Measurements from ENCODE around the gene PSG6.
"Not testable (repeated sequence)": the region's sequence is repeated elsewhere in the genome, so short reads cannot be mapped to it uniquely, and the experiment has no call there.

PSG6 gene

GRCh38 chr19:42930214-42930613, 12.5 kb upstream of the PSG6 start:
- not testable (repeated sequence) for H3K36me3 ChIP-seq (ENCODE audit: insufficient read depth, low read length); H3K27me3 ChIP-seq (ENCODE audit: insufficient read depth, low read length); H3K27ac ChIP-seq (ENCODE audit: low read depth, low read length); H3K79me2 ChIP-seq (ENCODE audit: control insufficient read depth, insufficient read depth, low read length, unreplicated experiment); H3K4me3 ChIP-seq (ENCODE audit: low read depth, low read length); H2AFZ ChIP-seq (ENCODE audit: low read length, unreplicated experiment)
- peaks cover 23% of the 10 kb centered on the region for H3K4me1 ChIP-seq (ENCODE audit: control insufficient read depth, insufficient read depth, low read length, unreplicated experiment)

GRCh38 chr19:42928896-42929295, 11.2 kb upstream of the PSG6 start:
- Histone ChIP-seq H3K79me2 (ENCODE audit: control insufficient read depth, insufficient read depth, low read length, unreplicated experiment) (no peaks in the 10 kb centered on the region), H3K4me3 (ENCODE audit: low read depth, low read length) (no peak overlapping the region), H3K36me3 (ENCODE audit: insufficient read depth, low read length) (no peaks in the 10 kb centered on the region), H3K27me3 (ENCODE audit: insufficient read depth, low read length) (no peaks in the 10 kb centered on the region), H3K27ac (ENCODE audit: low read depth, low read length) (no peak overlapping the region), H2AFZ (ENCODE audit: low read length, unreplicated experiment) (no peak overlapping the region), H3K4me1 (ENCODE audit: control insufficient read depth, insufficient read depth, low read length, unreplicated experiment) (peaks cover 19% of the 10 kb centered on the region)

GRCh38 chr19:42926781-42927180, 9.1 kb upstream of the PSG6 start:
- Histone ChIP-seq H3K4me1 (ENCODE audit: control insufficient read depth, insufficient read depth, low read length, unreplicated experiment) (peaks cover 2% of the 10 kb centered on the region), H3K79me2 (ENCODE audit: control insufficient read depth, insufficient read depth, low read length, unreplicated experiment) (no peaks in the 10 kb centered on the region), H3K4me3 (ENCODE audit: low read depth, low read length) (no peak overlapping the region)

GRCh38 chr19:42923106-42923505, 5.4 kb upstream of the PSG6 start:
- not testable (repeated sequence) for H3K4me1 ChIP-seq (ENCODE audit: control insufficient read depth, insufficient read depth, low read length, unreplicated experiment); H3K36me3 ChIP-seq (ENCODE audit: insufficient read depth, low read length); H2AFZ ChIP-seq (ENCODE audit: low read length, unreplicated experiment); H3K79me2 ChIP-seq (ENCODE audit: control insufficient read depth, insufficient read depth, low read length, unreplicated experiment); H3K4me3 ChIP-seq (ENCODE audit: low read depth, low read length); H3K27ac ChIP-seq (ENCODE audit: low read depth, low read length); H3K27me3 ChIP-seq (ENCODE audit: insufficient read depth, low read length)

More at GRCh38 chr19:42926781-42927180, 9.1 kb upstream of the PSG6 start:
- no peaks in the 10 kb centered on the region for H3K27me3 ChIP-seq (ENCODE audit: insufficient read depth, low read length)
- no peak overlapping the region for H3K27ac ChIP-seq (ENCODE audit: low read depth, low read length)
- no peaks in the 10 kb centered on the region for H3K36me3 ChIP-seq (ENCODE audit: insufficient read depth, low read length)
- no peak overlapping the region for H2AFZ ChIP-seq (ENCODE audit: low read length, unreplicated experiment)

GRCh38 chr19:42920971-42921370, 3.3 kb upstream of the PSG6 start:
- not testable (repeated sequence) for H3K36me3 ChIP-seq (ENCODE audit: insufficient read depth, low read length); H3K79me2 ChIP-seq (ENCODE audit: control insufficient read depth, insufficient read depth, low read length, unreplicated experiment); H3K4me3 ChIP-seq (ENCODE audit: low read depth, low read length); H2AFZ ChIP-seq (ENCODE audit: low read length, unreplicated experiment); H3K27ac ChIP-seq (ENCODE audit: low read depth, low read length); H3K27me3 ChIP-seq (ENCODE audit: insufficient read depth, low read length); H3K4me1 ChIP-seq (ENCODE audit: control insufficient read depth, insufficient read depth, low read length, unreplicated experiment)

GRCh38 chr19:42919757-42920079, 2.0 kb upstream of the PSG6 start:
- Histone ChIP-seq H3K79me2 (ENCODE audit: control insufficient read depth, insufficient read depth, low read length, unreplicated experiment) (no peaks in the 10 kb centered on the region), H3K4me3 (ENCODE audit: low read depth, low read length) (no peak overlapping the region), H2AFZ (ENCODE audit: low read length, unreplicated experiment) (no peak overlapping the region), H3K36me3 (ENCODE audit: insufficient read depth, low read length) (no peaks in the 10 kb centered on the region), H3K27ac (ENCODE audit: low read depth, low read length) (no peak overlapping the region), H3K27me3 (ENCODE audit: insufficient read depth, low read length) (no peaks in the 10 kb centered on the region), H3K4me1 (ENCODE audit: control insufficient read depth, insufficient read depth, low read length, unreplicated experiment) (no peaks in the 10 kb centered on the region)

GRCh38 chr19:42919070-42919756, 1.5 kb upstream of the PSG6 start:
- H3K79me2 ChIP-seq (ENCODE audit: control insufficient read depth, insufficient read depth, low read length, unreplicated experiment); H3K36me3 ChIP-seq (ENCODE audit: insufficient read depth, low read length); H2AFZ ChIP-seq (ENCODE audit: low read length, unreplicated experiment); H3K4me3 ChIP-seq (ENCODE audit: low read depth, low read length); H3K27ac ChIP-seq (ENCODE audit: low read depth, low read length); H3K4me1 ChIP-seq (ENCODE audit: control insufficient read depth, insufficient read depth, low read length, unreplicated experiment); H3K27me3 ChIP-seq (ENCODE audit: insufficient read depth, low read length): not testable (repeated sequence)

GRCh38 chr19:42918377-42919069, 829 bp upstream of the PSG6 start:
- H3K4me1 ChIP-seq (ENCODE audit: control insufficient read depth, insufficient read depth, low read length, unreplicated experiment); H3K27me3 ChIP-seq (ENCODE audit: insufficient read depth, low read length); H3K27ac ChIP-seq (ENCODE audit: low read depth, low read length): not testable (repeated sequence)

GRCh38 chr19:42916931-42917330, 763 bp downstream of the PSG6 start:
- not testable (repeated sequence) for H3K4me1 ChIP-seq (ENCODE audit: control insufficient read depth, insufficient read depth, low read length, unreplicated experiment); H3K4me3 ChIP-seq (ENCODE audit: low read depth, low read length)

More at GRCh38 chr19:42918377-42919069, 829 bp upstream of the PSG6 start:
- H3K36me3 ChIP-seq (ENCODE audit: insufficient read depth, low read length); H2AFZ ChIP-seq (ENCODE audit: low read length, unreplicated experiment); H3K4me3 ChIP-seq (ENCODE audit: low read depth, low read length); H3K79me2 ChIP-seq (ENCODE audit: control insufficient read depth, insufficient read depth, low read length, unreplicated experiment): not testable (repeated sequence)

GRCh38 chr19:42913516-42913915, 4.2 kb downstream of the PSG6 start:
- H3K27me3 ChIP-seq (ENCODE audit: insufficient read depth, low read length); H3K79me2 ChIP-seq (ENCODE audit: control insufficient read depth, insufficient read depth, low read length, unreplicated experiment); H3K27ac ChIP-seq (ENCODE audit: low read depth, low read length); H3K36me3 ChIP-seq (ENCODE audit: insufficient read depth, low read length); H3K4me3 ChIP-seq (ENCODE audit: low read depth, low read length); H3K4me1 ChIP-seq (ENCODE audit: control insufficient read depth, insufficient read depth, low read length, unreplicated experiment); H2AFZ ChIP-seq (ENCODE audit: low read length, unreplicated experiment): not testable (repeated sequence)

More at GRCh38 chr19:42916931-42917330, 763 bp downstream of the PSG6 start:
- not testable (repeated sequence) for H3K27me3 ChIP-seq (ENCODE audit: insufficient read depth, low read length); H3K79me2 ChIP-seq (ENCODE audit: control insufficient read depth, insufficient read depth, low read length, unreplicated experiment); H3K36me3 ChIP-seq (ENCODE audit: insufficient read depth, low read length); H2AFZ ChIP-seq (ENCODE audit: low read length, unreplicated experiment); H3K27ac ChIP-seq (ENCODE audit: low read depth, low read length)

GRCh38 chr19:42912941-42913340, 4.8 kb downstream of the PSG6 start:
- H3K36me3 ChIP-seq (ENCODE audit: insufficient read depth, low read length); H3K27ac ChIP-seq (ENCODE audit: low read depth, low read length); H3K79me2 ChIP-seq (ENCODE audit: control insufficient read depth, insufficient read depth, low read length, unreplicated experiment); H2AFZ ChIP-seq (ENCODE audit: low read length, unreplicated experiment); H3K4me3 ChIP-seq (ENCODE audit: low read depth, low read length); H3K27me3 ChIP-seq (ENCODE audit: insufficient read depth, low read length); H3K4me1 ChIP-seq (ENCODE audit: control insufficient read depth, insufficient read depth, low read length, unreplicated experiment): not testable (repeated sequence)

Data from ACC112 (cell line).